Astrocyte (in vitro differentiated cells and primary cell): ENCODE measurements around the gene CELF2. TPM values are rescaled to one million over a fixed set of nuclear protein-coding genes. Genes with fewer than 3 reads are reported as not detected.

ENCODE experiments used
- DNase-seq: peaks from one replicate; pipeline ENCODE4 v3.0.0-alpha.2; 2010; ENCODE audit warnings: low read depth
- FAIRE-seq: peaks from 2 replicates; lab custom pipeline; 2011; peaks lifted over from hg19 to GRCh38; lab: Jason Lieb, UNC
- H2AFZ ChIP-seq: 2 replicates; pipeline ENCODE4 v1.6.0; 2012; ENCODE audit warnings: low read depth, low read length, inconsistent platforms
- H3K27ac ChIP-seq: 2 replicates; pipeline ENCODE4 v1.5.1; 2011; ENCODE audit warnings: low read depth, low read length, inconsistent platforms
- H3K27me3 ChIP-seq: 2 replicates; pipeline ENCODE4 v1.6.0; 2011; ENCODE audit warnings: low read length, inconsistent platforms; ENCODE audit not compliant: insufficient read depth
- H3K36me3 ChIP-seq: 2 replicates; pipeline ENCODE4 v1.5.1; 2011; ENCODE audit warnings: low read length, inconsistent platforms; ENCODE audit not compliant: insufficient read depth
- H3K4me1 ChIP-seq: 2 replicates; pipeline ENCODE4 v1.5.1; 2011; ENCODE audit warnings: low read length, inconsistent platforms; ENCODE audit not compliant: insufficient read depth
- H3K4me2 ChIP-seq: 2 replicates; pipeline ENCODE4 v1.6.0; 2012; ENCODE audit warnings: low read length, inconsistent platforms
- H3K4me3 ChIP-seq: 2 replicates; pipeline ENCODE4 v1.5.1; 2011; ENCODE audit warnings: low read depth, mild to moderate bottlenecking, low read length, inconsistent platforms; ENCODE audit not compliant: insufficient read depth
- H3K79me2 ChIP-seq: 2 replicates; pipeline ENCODE4 v1.6.0; 2012; ENCODE audit warnings: mild to moderate bottlenecking, low read length, inconsistent platforms; ENCODE audit not compliant: insufficient read depth
- H3K9ac ChIP-seq: 2 replicates; pipeline ENCODE4 v1.6.0; 2012; ENCODE audit warnings: mild to moderate bottlenecking, low read length, inconsistent platforms
- H3K9me3 ChIP-seq: 2 replicates; pipeline ENCODE4 v1.5.1; 2012; ENCODE audit warnings: low read depth, mild to moderate bottlenecking, low read length, inconsistent platforms; ENCODE audit not compliant: insufficient read depth
- H4K20me1 ChIP-seq: 2 replicates; pipeline ENCODE4 v1.6.0; 2012; ENCODE audit warnings: low read length, inconsistent platforms; ENCODE audit not compliant: insufficient read depth
- H3K27ac Mint-ChIP-seq: one replicate; pipeline ENCODE4 v1.8.0; 2021; ENCODE audit warnings: mild to moderate bottlenecking, mixed read lengths; ENCODE audit not compliant: unreplicated experiment
- H3K27me3 Mint-ChIP-seq: one replicate; pipeline ENCODE4 v1.8.0; 2021; ENCODE audit warnings: low read depth, mixed read lengths; ENCODE audit not compliant: unreplicated experiment
- H3K36me3 Mint-ChIP-seq: one replicate; pipeline ENCODE4 v1.8.0; 2021; ENCODE audit warnings: low read depth, mixed read lengths; ENCODE audit not compliant: unreplicated experiment
- H3K4me1 Mint-ChIP-seq: one replicate; pipeline ENCODE4 v1.8.0; 2021; ENCODE audit warnings: low read depth, mixed read lengths; ENCODE audit not compliant: unreplicated experiment
- H3K4me3 Mint-ChIP-seq: one replicate; pipeline ENCODE4 v1.8.0; 2021; ENCODE audit warnings: mild to moderate bottlenecking, moderate library complexity, mixed read lengths; ENCODE audit not compliant: unreplicated experiment
- H3K9me3 Mint-ChIP-seq: one replicate; pipeline ENCODE4 v1.8.0; 2021; ENCODE audit warnings: mild to moderate bottlenecking, mixed read lengths; ENCODE audit not compliant: unreplicated experiment
- CTCF ChIP-seq: IDR thresholded peaks from 2 replicates; pipeline ENCODE4 v1.5.1; 2011; ENCODE audit warnings: low read depth, mild to moderate bottlenecking, inconsistent platforms, low read length, moderate library complexity; ENCODE audit not compliant: insufficient read depth
- EZH2 ChIP-seq: IDR thresholded peaks from 2 replicates; pipeline ENCODE4 v1.6.1; 2012; ENCODE audit warnings: mild to moderate bottlenecking, low read length, inconsistent platforms; ENCODE audit not compliant: insufficient read depth
- total RNA-seq: library from RNA; stranded (reverse); gene quantifications from 2 replicates; pipeline ENCODE4 v1.2.1, GENCODE V29; 2021

CELF2 gene
- total RNA-seq, 1 donor from 2014 or later: 76.1 TPM

- no peak overlapping the region for H2AFZ ChIP-seq
- H3K79me2 ChIP-seq: no peaks in the 10 kb centered on the region
- H3K4me3 ChIP-seq: no peak overlapping the region
- no peaks in the 10 kb centered on the region for H3K36me3 ChIP-seq
- no peaks in the 10 kb centered on the region for H3K9me3 ChIP-seq
- Mint-ChIP-seq H3K27me3 (no peaks in the 10 kb centered on the region), H3K27ac (peak overlapping the region; percentile 53), H3K4me3 (no peak overlapping the region), H3K9me3 (no peaks in the 10 kb centered on the region), H3K36me3 (peaks cover 3% of the 10 kb centered on the region), H3K4me1 (peaks cover 34% of the 10 kb centered on the region)
- no peak for TF ChIP-seq EZH2
- TF ChIP-seq CTCF: no peak
- H3K27ac ChIP-seq: no peak overlapping the region
- no peak overlapping the region for H3K9ac ChIP-seq
- H3K27me3 ChIP-seq: no peaks in the 10 kb centered on the region
- no peaks in the 10 kb centered on the region for H3K4me1 ChIP-seq
- FAIRE-seq: no peak
- H3K4me2 ChIP-seq: no peak overlapping the region
- DNase-seq: no peak
- no peaks in the 10 kb centered on the region for H4K20me1 ChIP-seq
Measured at GRCh38 chr10:11025978-11026377, 8.3 kb downstream of the CELF2 start.

GRCh38 chr10:11026773-11027172 is 9.1 kb downstream of the CELF2 start:
- no peaks in the 10 kb centered on the region for H4K20me1 ChIP-seq
- no peaks in the 10 kb centered on the region for H3K36me3 ChIP-seq
- peak overlapping the region; percentile 87 for H3K27ac Mint-ChIP-seq
- H3K4me1 ChIP-seq: no peaks in the 10 kb centered on the region
- H2AFZ ChIP-seq: no peak overlapping the region
- peaks cover 34% of the 10 kb centered on the region for H3K4me1 Mint-ChIP-seq
- no peak overlapping the region for H3K4me3 Mint-ChIP-seq
- H3K9me3 ChIP-seq: no peaks in the 10 kb centered on the region
- H3K4me3 ChIP-seq: no peak overlapping the region
- DNase-seq (no peak), FAIRE-seq (no peak)
- H3K9ac ChIP-seq: no peak overlapping the region
- no peaks in the 10 kb centered on the region for H3K79me2 ChIP-seq
- H3K9me3 Mint-ChIP-seq: no peaks in the 10 kb centered on the region
- H3K27me3 ChIP-seq: no peaks in the 10 kb centered on the region
- peaks cover 3% of the 10 kb centered on the region for H3K36me3 Mint-ChIP-seq
- no peaks in the 10 kb centered on the region for H3K27me3 Mint-ChIP-seq
- TF ChIP-seq EZH2: no peak
- TF ChIP-seq CTCF: no peak
- H3K4me2 ChIP-seq: no peak overlapping the region
- H3K27ac ChIP-seq: no peak overlapping the region

GRCh38 chr10:11034762-11035161 is 17.1 kb downstream of the CELF2 start:
- Mint-ChIP-seq H3K36me3 (peaks cover 1% of the 10 kb centered on the region), H3K27me3 (no peaks in the 10 kb centered on the region), H3K9me3 (no peaks in the 10 kb centered on the region), H3K27ac (peak overlapping the region; percentile 13), H3K4me3 (no peak overlapping the region), H3K4me1 (peaks cover 49% of the 10 kb centered on the region)
- FAIRE-seq (no peak), DNase-seq (no peak)
- Histone ChIP-seq H3K9ac (no peak overlapping the region), H4K20me1 (no peaks in the 10 kb centered on the region), H3K27me3 (no peaks in the 10 kb centered on the region), H3K4me1 (peaks cover 13% of the 10 kb centered on the region), H3K4me2 (no peak overlapping the region), H3K4me3 (no peak overlapping the region), H3K36me3 (no peaks in the 10 kb centered on the region), H3K9me3 (no peaks in the 10 kb centered on the region), H3K79me2 (no peaks in the 10 kb centered on the region), H3K27ac (no peak overlapping the region), H2AFZ (no peak overlapping the region)
- no peak for TF ChIP-seq EZH2
